ENCODE measurements around the gene MSI2.

DNA sequence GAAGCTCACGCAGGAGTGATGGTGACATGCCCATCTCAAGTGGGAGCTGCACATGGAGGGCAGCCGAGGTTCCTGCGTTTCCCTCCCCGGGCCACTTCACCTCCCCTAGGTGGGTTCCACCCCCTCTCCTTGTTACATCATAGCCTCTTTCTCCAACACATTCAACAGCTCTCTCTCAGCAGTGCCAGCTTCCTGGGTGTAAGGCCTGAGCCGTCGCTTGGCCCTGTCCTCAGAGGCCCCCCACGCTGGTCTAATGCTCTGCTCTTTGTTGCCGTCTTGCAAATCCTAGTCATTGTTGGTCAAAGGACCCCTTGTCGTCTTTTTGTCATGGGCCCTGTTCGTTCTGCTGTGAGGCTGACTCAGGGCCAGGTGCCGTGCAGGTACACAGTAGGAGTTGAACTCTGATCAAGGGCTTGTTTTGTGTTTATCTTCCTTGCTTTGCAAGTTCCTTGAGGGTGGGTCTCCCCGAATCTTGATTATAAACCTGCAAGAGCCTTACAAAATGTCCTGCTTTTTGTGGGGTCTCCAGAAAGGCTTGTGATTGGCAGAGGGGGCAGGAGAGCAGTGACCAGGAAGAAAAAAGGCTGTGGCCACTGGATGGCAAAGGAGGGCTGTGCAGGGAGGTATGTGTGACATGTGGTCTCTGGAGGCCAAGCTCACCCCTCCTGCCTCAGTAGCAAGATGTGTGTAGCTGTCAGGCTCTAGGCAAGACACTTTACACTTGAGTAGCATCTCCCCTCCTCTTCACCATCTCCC, 352.2 kb downstream of the MSI2 start:
- TF ChIP-seq POLR2AphosphoS5 (IDR thresholded peaks at IDR 0.05) (no peak), CTCF (IDR thresholded peaks at IDR 0.05) (no peak)
